GM23248 (cell line): ENCODE data around the gene HEMK1.

Experiments used
- EZH2 ChIP-seq: fragments of 200-600 bp; sonication (generic); IDR thresholded peaks from 2 replicates; pipeline ENCODE4 v1.6.1; 2018; ENCODE audit warnings: antibody characterized with exemption, mild to moderate bottlenecking; ENCODE audit not compliant: insufficient read depth, poor library complexity, severe bottlenecking
- EZH2phosphoT487 ChIP-seq: fragments of 200-600 bp; sonication (generic); IDR thresholded peaks from 2 replicates; pipeline ENCODE4 v1.6.1; 2018; ENCODE audit warnings: antibody characterized with exemption, moderate library complexity, mild to moderate bottlenecking, low read depth; ENCODE audit not compliant: insufficient read depth

GRCh38 chr3:50644561-50644960 is 75.2 kb downstream of the HEMK1 start:
- TF ChIP-seq EZH2: no peak
- no peak for TF ChIP-seq EZH2phosphoT487
